DOHH2 (cell line): ENCODE results near the gene COQ9.
"Not testable (repeated sequence)": the region's sequence is repeated elsewhere in the genome, so short reads cannot be mapped to it uniquely, and the experiment has no call there.

Experiments
- H3F3A ChIP-seq: fragments of 200-600 bp; sonication (generic), shearing (Covaris generic); 2 replicates; pipeline ENCODE4 v1.6.0; 2016; ENCODE audit warnings: antibody characterized with exemption, mild to moderate bottlenecking; ENCODE audit not compliant: control insufficient read depth, insufficient read depth
- H3K27ac ChIP-seq: fragments of 200-600 bp; sonication (generic); 2 replicates; pipeline ENCODE4 v1.5.1; 2014; ENCODE audit warnings: low read depth, mild to moderate bottlenecking, low read length, moderate library complexity
- H3K27me3 ChIP-seq: fragments of 200-600 bp; sonication (generic); 2 replicates; pipeline ENCODE4 v1.6.1; 2014; ENCODE audit warnings: mild to moderate bottlenecking, low read length, mixed read lengths; ENCODE audit not compliant: control insufficient read depth
- H3K36me3 ChIP-seq: fragments of 200-600 bp; sonication (generic); 2 replicates; pipeline ENCODE4 v1.6.1; 2014; ENCODE audit warnings: mild to moderate bottlenecking, low read length, moderate library complexity, mixed read lengths; ENCODE audit not compliant: control insufficient read depth
- H3K4me1 ChIP-seq: fragments of 200-600 bp; sonication (generic); 2 replicates; pipeline ENCODE4 v1.6.1; 2014; ENCODE audit warnings: mild to moderate bottlenecking, low read length, mixed read lengths; ENCODE audit not compliant: control insufficient read depth
- H3K4me2 ChIP-seq: fragments of 200-600 bp; sonication (generic); 2 replicates; pipeline ENCODE4 v1.6.0; 2014; ENCODE audit warnings: mild to moderate bottlenecking, low read length, moderate library complexity
- H3K4me3 ChIP-seq: fragments of 200-600 bp; sonication (generic); 2 replicates; pipeline ENCODE4 v1.5.1; 2014; ENCODE audit warnings: mild to moderate bottlenecking, low read length, mixed read lengths
- H3K79me2 ChIP-seq: fragments of 200-600 bp; sonication (generic); 2 replicates; pipeline ENCODE4 v1.6.1; 2014; ENCODE audit warnings: mild to moderate bottlenecking, low read length, mixed read lengths; ENCODE audit not compliant: control insufficient read depth
- H3K9me2 ChIP-seq: fragments of 200-600 bp; sonication (generic); replicated peaks from 2 replicates; pipeline ENCODE4 v1.6.1; 2014; ENCODE audit warnings: mild to moderate bottlenecking, low read length, mixed read lengths; ENCODE audit not compliant: control insufficient read depth
- H3K9me3 ChIP-seq: fragments of 200-600 bp; sonication (generic); 2 replicates; pipeline ENCODE4 v1.6.1; 2014; ENCODE audit warnings: antibody characterized with exemption, low read length, mixed read lengths; ENCODE audit not compliant: control insufficient read depth, insufficient read depth
- H4K20me1 ChIP-seq: fragments of 200-600 bp; sonication (generic); 2 replicates; pipeline ENCODE4 v1.6.0; 2014; ENCODE audit warnings: low read depth, mild to moderate bottlenecking, antibody characterized with exemption, low read length, moderate library complexity; ENCODE audit not compliant: control insufficient read depth, insufficient read depth
- EZH2phosphoT487 ChIP-seq: fragments of 200-600 bp; sonication (generic); IDR thresholded peaks from 2 replicates; pipeline ENCODE4 v1.6.1; 2017; ENCODE audit warnings: borderline replicate concordance, mild to moderate bottlenecking, antibody characterized with exemption, low read length, moderate library complexity, mixed read lengths
- TF ChIP-seq, protein P1 (sequence below): fragments of 200-600 bp; sonication (generic); IDR thresholded peaks from one replicate; pipeline ENCODE4 v1.5.1; 2014; ENCODE audit warnings: antibody characterized with exemption, mild to moderate bottlenecking, low read depth, low read length; ENCODE audit not compliant: poor library complexity, severe bottlenecking

The COQ9 gene

DNA sequence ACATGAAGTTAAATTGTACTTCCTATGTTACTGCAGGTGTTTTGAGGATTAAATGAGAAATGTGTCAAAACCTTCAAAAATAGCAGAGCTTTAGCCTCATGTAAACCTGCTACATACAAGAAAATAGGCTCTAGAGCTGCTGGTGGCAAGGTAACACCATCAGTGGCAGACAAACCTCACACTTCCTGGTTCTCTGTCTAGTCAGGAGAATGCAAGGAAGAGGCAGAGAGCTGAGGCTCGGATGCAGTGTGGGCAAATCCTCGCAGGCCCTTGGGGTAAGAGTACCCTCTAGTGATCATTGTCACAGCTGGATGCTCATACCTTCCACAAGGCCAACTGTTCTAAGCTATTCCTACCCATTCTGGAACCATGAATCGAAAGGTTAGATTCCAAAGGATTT is 14.3 kb upstream of the COQ9 start:
- no peaks in the 10 kb centered on the region for H3K79me2 ChIP-seq
- H3F3A ChIP-seq: no peaks in the 10 kb centered on the region
- no peak for TF ChIP-seq EZH2phosphoT487
- TF ChIP-seq, protein P1, sequence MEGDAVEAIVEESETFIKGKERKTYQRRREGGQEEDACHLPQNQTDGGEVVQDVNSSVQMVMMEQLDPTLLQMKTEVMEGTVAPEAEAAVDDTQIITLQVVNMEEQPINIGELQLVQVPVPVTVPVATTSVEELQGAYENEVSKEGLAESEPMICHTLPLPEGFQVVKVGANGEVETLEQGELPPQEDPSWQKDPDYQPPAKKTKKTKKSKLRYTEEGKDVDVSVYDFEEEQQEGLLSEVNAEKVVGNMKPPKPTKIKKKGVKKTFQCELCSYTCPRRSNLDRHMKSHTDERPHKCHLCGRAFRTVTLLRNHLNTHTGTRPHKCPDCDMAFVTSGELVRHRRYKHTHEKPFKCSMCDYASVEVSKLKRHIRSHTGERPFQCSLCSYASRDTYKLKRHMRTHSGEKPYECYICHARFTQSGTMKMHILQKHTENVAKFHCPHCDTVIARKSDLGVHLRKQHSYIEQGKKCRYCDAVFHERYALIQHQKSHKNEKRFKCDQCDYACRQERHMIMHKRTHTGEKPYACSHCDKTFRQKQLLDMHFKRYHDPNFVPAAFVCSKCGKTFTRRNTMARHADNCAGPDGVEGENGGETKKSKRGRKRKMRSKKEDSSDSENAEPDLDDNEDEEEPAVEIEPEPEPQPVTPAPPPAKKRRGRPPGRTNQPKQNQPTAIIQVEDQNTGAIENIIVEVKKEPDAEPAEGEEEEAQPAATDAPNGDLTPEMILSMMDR: no peak
- no peak overlapping the region for H3K4me2 ChIP-seq
- H3K36me3 ChIP-seq: peaks cover 79% of the 10 kb centered on the region
- no peaks in the 10 kb centered on the region for H3K9me2 ChIP-seq
- no peaks in the 10 kb centered on the region for H3K9me3 ChIP-seq
- H3K4me3 ChIP-seq: no peak overlapping the region
- no peaks in the 10 kb centered on the region for H3K27me3 ChIP-seq
- H3K4me1 ChIP-seq: no peaks in the 10 kb centered on the region
- H4K20me1 ChIP-seq: no peaks in the 10 kb centered on the region
- H3K27ac ChIP-seq: no peak overlapping the region

DNA sequence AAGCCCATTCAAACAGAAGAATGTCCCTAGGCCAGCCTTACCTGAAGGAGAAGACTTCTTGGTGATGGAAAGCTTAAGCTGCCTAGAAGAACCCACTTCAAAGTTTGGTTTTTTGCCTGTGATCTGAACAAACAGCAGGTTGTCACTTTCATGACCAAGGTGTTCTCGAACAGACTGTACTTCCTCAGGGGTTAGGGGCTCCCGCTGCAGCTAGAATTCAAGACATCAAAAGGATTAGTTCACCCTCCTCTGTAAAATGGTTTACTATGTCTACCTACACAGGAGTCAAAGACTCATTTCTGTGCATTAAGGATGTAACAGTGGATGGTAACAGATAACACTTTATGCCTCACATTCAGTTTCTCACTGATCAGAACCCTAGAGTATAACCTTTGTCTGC is 13.3 kb upstream of the COQ9 start:
- Histone ChIP-seq H3K27ac (no peak overlapping the region), H3F3A (0 out of 2 replicates have a peak, but pooled peaks cover 5% of the 10 kb centered on the region), H3K36me3 (peaks cover 79% of the 10 kb centered on the region), H3K79me2 (no peaks in the 10 kb centered on the region), H3K9me3 (no peaks in the 10 kb centered on the region), H3K4me2 (no peak overlapping the region), H3K9me2 (no peaks in the 10 kb centered on the region), H3K4me1 (no peaks in the 10 kb centered on the region), H3K27me3 (no peaks in the 10 kb centered on the region), H3K4me3 (no peak overlapping the region), H4K20me1 (no peaks in the 10 kb centered on the region)
- TF ChIP-seq EZH2phosphoT487: no peak
- TF ChIP-seq, protein P1: no peak

DNA sequence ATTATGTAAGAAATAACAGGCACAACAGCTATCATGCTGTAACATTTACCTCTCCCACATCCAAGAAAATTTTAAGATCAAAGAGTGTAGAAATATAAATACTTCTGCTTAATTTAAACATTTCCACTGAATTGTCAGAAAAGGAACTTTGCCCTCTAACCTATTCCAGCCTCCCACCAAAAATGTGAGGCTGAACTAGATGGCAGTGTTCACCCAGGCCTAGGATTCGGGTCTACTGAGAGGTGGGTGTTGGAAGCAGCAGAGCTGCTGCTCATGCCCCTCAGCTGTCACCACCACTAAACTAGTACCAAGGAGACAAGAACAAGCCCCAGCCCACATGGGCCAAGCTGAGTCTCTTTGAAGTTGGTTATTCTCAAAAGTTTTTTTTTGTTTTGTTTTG is 11.4 kb upstream of the COQ9 start:
- TF ChIP-seq, protein P1: no peak
- no peak for TF ChIP-seq EZH2phosphoT487
- H3K4me1 ChIP-seq: no peaks in the 10 kb centered on the region
- H3K9me3 ChIP-seq: peaks cover 5% of the 10 kb centered on the region; the same call in 1 of the 2 replicates
- no peaks in the 10 kb centered on the region for H4K20me1 ChIP-seq
- no peak overlapping the region for H3K4me3 ChIP-seq
- 0 out of 2 replicates have a peak, but pooled peaks cover 5% of the 10 kb centered on the region for H3F3A ChIP-seq
- H3K9me2 ChIP-seq: no peaks in the 10 kb centered on the region
- peaks cover 81% of the 10 kb centered on the region for H3K36me3 ChIP-seq
- H3K79me2 ChIP-seq: no peaks in the 10 kb centered on the region
- H3K27ac ChIP-seq: no peak overlapping the region
- H3K27me3 ChIP-seq: no peaks in the 10 kb centered on the region
- H3K4me2 ChIP-seq: no peak overlapping the region

DNA sequence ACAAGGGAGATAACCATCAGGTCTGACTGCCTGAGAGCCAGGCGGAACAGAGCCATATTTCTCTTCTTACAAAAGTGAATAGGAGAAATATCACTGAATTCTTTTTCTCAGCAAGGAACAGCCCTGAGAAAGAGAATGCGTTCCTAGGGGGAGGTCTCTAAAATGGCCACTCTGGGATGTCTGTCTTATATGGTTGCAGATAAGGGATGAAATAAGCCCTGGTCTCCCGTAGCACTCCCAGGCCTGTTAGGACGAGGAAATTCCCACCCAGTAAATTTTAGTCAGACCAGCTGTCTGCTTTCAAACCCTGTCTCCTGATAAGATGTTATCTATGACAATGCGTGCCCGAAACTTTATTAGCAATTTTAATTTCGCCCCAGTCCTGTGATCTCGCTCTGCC is 7.3 kb upstream of the COQ9 start:
- not testable (repeated sequence) for H3K4me2 ChIP-seq, H3F3A ChIP-seq, H3K9me3 ChIP-seq, H3K4me3 ChIP-seq, H3K9me2 ChIP-seq, H3K27ac ChIP-seq, H3K27me3 ChIP-seq, H3K4me1 ChIP-seq, H4K20me1 ChIP-seq
- H3K79me2 ChIP-seq: peaks cover 33% of the 10 kb centered on the region
- H3K36me3 ChIP-seq: peaks cover 58% of the 10 kb centered on the region

DNA sequence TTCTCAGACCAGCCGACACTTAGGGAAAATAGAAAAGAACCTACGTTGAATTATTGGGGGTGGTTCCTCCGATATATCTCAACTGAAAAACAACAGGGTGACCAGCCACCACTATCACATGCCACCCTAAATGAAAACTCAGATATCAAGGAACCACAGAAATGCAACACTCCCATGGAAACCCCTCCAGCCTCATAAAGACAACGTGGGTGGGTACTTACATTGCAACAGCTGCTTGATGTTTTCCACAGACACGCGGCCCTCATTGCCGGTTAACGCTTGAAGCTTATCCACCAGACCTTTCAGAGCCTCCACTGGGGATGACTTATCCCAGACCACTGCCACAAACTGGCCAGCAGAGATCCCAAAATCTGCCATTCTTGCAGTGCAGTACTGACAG is 6.7 kb upstream of the COQ9 start:
- H3K9me3 ChIP-seq, H3K4me3 ChIP-seq, H3K4me2 ChIP-seq, H3K27ac ChIP-seq, H3K27me3 ChIP-seq, H3K9me2 ChIP-seq, H3K4me1 ChIP-seq, H4K20me1 ChIP-seq, H3F3A ChIP-seq: not testable (repeated sequence)
- H3K79me2 ChIP-seq: peaks cover 39% of the 10 kb centered on the region
- peaks cover 52% of the 10 kb centered on the region for H3K36me3 ChIP-seq
